H9 (cell line): ENCODE measurements around the gene STC2. TPM values are rescaled to one million over a fixed set of nuclear protein-coding genes. Genes with fewer than 3 reads are reported as not detected.

Experiments
- DNase-seq: peaks from one replicate; pipeline ENCODE4 v3.0.0-alpha.2; 2017
- H2AFZ ChIP-seq: one replicate; pipeline ENCODE4 v1.6.1; 2013; ENCODE audit warnings: mild to moderate bottlenecking, low read length, control low read depth, moderate library complexity
- H2AK5ac ChIP-seq: 2 replicates; pipeline ENCODE4 v1.6.1; 2013; ENCODE audit warnings: low read length, control low read depth, mixed read lengths; ENCODE audit not compliant: insufficient read length
- H2BK120ac ChIP-seq: one replicate; pipeline ENCODE4 v1.6.1; 2013; ENCODE audit warnings: low read depth, mild to moderate bottlenecking, low read length, control low read depth, inconsistent platforms; ENCODE audit not compliant: poor library complexity, severe bottlenecking
- H2BK12ac ChIP-seq: 2 replicates; pipeline ENCODE4 v1.6.1; 2013; ENCODE audit warnings: low read length, control low read depth, mixed read lengths, low read depth; ENCODE audit not compliant: insufficient read length
- H2BK15ac ChIP-seq: 2 replicates; pipeline ENCODE4 v1.6.1; 2013; ENCODE audit warnings: low read depth, low read length, control low read depth
- H2BK20ac ChIP-seq: one replicate; pipeline ENCODE4 v1.6.1; 2013; ENCODE audit warnings: low read depth, mild to moderate bottlenecking, low read length, control low read depth, inconsistent platforms; ENCODE audit not compliant: poor library complexity, severe bottlenecking
- H2BK5ac ChIP-seq: 2 replicates; pipeline ENCODE4 v1.6.1; 2013; ENCODE audit warnings: low read length, control low read depth, mixed read lengths; ENCODE audit not compliant: insufficient read length
- H3K14ac ChIP-seq: 2 replicates; pipeline ENCODE4 v1.6.1; 2013; ENCODE audit warnings: low read length, control low read depth; ENCODE audit not compliant: insufficient read depth
- H3K18ac ChIP-seq: 2 replicates; pipeline ENCODE4 v1.6.1; 2013; ENCODE audit warnings: low read depth, mild to moderate bottlenecking, mixed read lengths, low read length, control low read depth; ENCODE audit not compliant: insufficient read length
- H3K23ac ChIP-seq: 2 replicates; pipeline ENCODE4 v1.6.1; 2013; ENCODE audit warnings: low read length, control low read depth, mixed read lengths, low read depth; ENCODE audit not compliant: insufficient read length
- H3K23me2 ChIP-seq: 2 replicates; pipeline ENCODE4 v1.6.1; 2013; ENCODE audit warnings: low read depth, mild to moderate bottlenecking, mixed read lengths, low read length, control low read depth; ENCODE audit not compliant: insufficient read length, poor library complexity, severe bottlenecking
- H3K27ac ChIP-seq: 2 replicates; pipeline ENCODE4 v1.5.1; 2013; ENCODE audit warnings: low read length, control low read depth, mixed read lengths, low read depth; ENCODE audit not compliant: insufficient read length
- H3K27me3 ChIP-seq: 2 replicates; pipeline ENCODE4 v1.6.1; 2013; ENCODE audit warnings: low read length, control low read depth, inconsistent platforms; ENCODE audit not compliant: insufficient read depth
- H3K4ac ChIP-seq: 2 replicates; pipeline ENCODE4 v1.6.1; 2013; ENCODE audit warnings: low read depth, mild to moderate bottlenecking, control low read depth, inconsistent platforms, low read length, moderate library complexity
- H3K4me1 ChIP-seq: 2 replicates; pipeline ENCODE4 v1.6.1; 2013; ENCODE audit warnings: low read length, control low read depth, inconsistent platforms; ENCODE audit not compliant: insufficient read depth
- H3K4me2 ChIP-seq: 2 replicates; pipeline ENCODE4 v1.6.1; 2013; ENCODE audit warnings: low read length, control low read depth, mixed read lengths; ENCODE audit not compliant: insufficient read length, insufficient read depth
- H3K56ac ChIP-seq: 2 replicates; pipeline ENCODE4 v1.6.1; 2013; ENCODE audit warnings: low read depth, mild to moderate bottlenecking, mixed read lengths, low read length, control low read depth; ENCODE audit not compliant: insufficient read length
- H3K79me1 ChIP-seq: 2 replicates; pipeline ENCODE4 v1.6.1; 2013; ENCODE audit warnings: low read depth, mild to moderate bottlenecking, moderate library complexity, low read length, control low read depth, inconsistent platforms; ENCODE audit not compliant: insufficient read depth, poor library complexity, severe bottlenecking
- H3K79me2 ChIP-seq: 2 replicates; pipeline ENCODE4 v1.6.1; 2013; ENCODE audit warnings: low read length, control low read depth, inconsistent platforms; ENCODE audit not compliant: insufficient read depth
- H3K9ac ChIP-seq: 2 replicates; pipeline ENCODE4 v1.6.1; 2013; ENCODE audit warnings: low read length, control low read depth, mixed read lengths; ENCODE audit not compliant: insufficient read length; ENCODE audit errors: extremely low read depth
- H3K9me3 ChIP-seq: one replicate; pipeline ENCODE4 v1.6.1; 2013; ENCODE audit warnings: low read depth, low read length, inconsistent platforms; ENCODE audit not compliant: control insufficient read depth
- H3T11ph ChIP-seq: one replicate; pipeline ENCODE4 v1.6.1; 2013; ENCODE audit warnings: mild to moderate bottlenecking, low read length, control low read depth, inconsistent platforms
- H4K20me1 ChIP-seq: one replicate; pipeline ENCODE4 v1.6.1; 2013; ENCODE audit not compliant: control insufficient read depth, insufficient read length, insufficient read depth
- H4K5ac ChIP-seq: 2 replicates; pipeline ENCODE4 v1.6.1; 2013; ENCODE audit warnings: low read depth, mild to moderate bottlenecking, mixed read lengths, low read length, control low read depth; ENCODE audit not compliant: insufficient read length
- H4K8ac ChIP-seq: replicated peaks from 2 replicates; pipeline ENCODE4 v1.6.1; 2013; ENCODE audit warnings: low read length, control low read depth, mixed read lengths, low read depth; ENCODE audit not compliant: insufficient read length
- H4K91ac ChIP-seq: 2 replicates; pipeline ENCODE4 v1.6.1; 2013; ENCODE audit warnings: low read depth, mild to moderate bottlenecking, moderate library complexity, mixed read lengths, low read length, control low read depth; ENCODE audit not compliant: insufficient read length
- H3K27ac Mint-ChIP-seq, 3 experiments: 2 replicates in 2 of 3; 3 replicates in 1 of 3; pipeline ENCODE4 v1.8.0; 2020 to 2021; ENCODE audit warnings: mixed read lengths in 3 of 3, mild to moderate bottlenecking in 1 of 3, moderate library complexity in 1 of 3
- H3K27me3 Mint-ChIP-seq: 2 replicates; pipeline ENCODE4 v1.8.0; 2021; ENCODE audit warnings: low read depth, mild to moderate bottlenecking, moderate library complexity, mixed read lengths
- H3K36me3 Mint-ChIP-seq, 3 experiments: 2 replicates in 2 of 3; 3 replicates in 1 of 3; pipeline ENCODE4 v1.8.0; 2020 to 2021; ENCODE audit warnings: low read depth in 3 of 3, mixed read lengths in 3 of 3; ENCODE audit not compliant: insufficient read depth in 1 of 3
- H3K4me1 Mint-ChIP-seq, 2 experiments: 2 replicates each; pipeline ENCODE4 v1.8.0; 2020; ENCODE audit warnings: mixed read lengths in 2 of 2
- H3K4me3 Mint-ChIP-seq, 2 experiments: 2 replicates in 1 of 2; 3 replicates in 1 of 2; pipeline ENCODE4 v1.8.0; 2020 to 2021; ENCODE audit warnings: mild to moderate bottlenecking in 2 of 2, mixed read lengths in 2 of 2, moderate library complexity in 1 of 2
- H3K9me3 Mint-ChIP-seq, 2 experiments: 2 replicates in 1 of 2; 3 replicates in 1 of 2; pipeline ENCODE4 v1.8.0; 2020; ENCODE audit warnings: mild to moderate bottlenecking in 2 of 2, mixed read lengths in 2 of 2, moderate library complexity in 1 of 2
- WGBS: extraction: QIAGEN DNeasy Blood & Tissue Kit; methylation state at CpG from one replicate; pipeline ENCODE4 v1.1.7; 2013; ENCODE audit warnings: missing lambda C conversion rate, low lambda C conversion rate, mixed read lengths; ENCODE audit not compliant: insufficient read length; ENCODE audit errors: extremely low coverage; 5-methylcytosine and 5-hydroxymethylcytosine counted together
- total RNA-seq: library from RNA; stranded (reverse); gene quantifications from 2 replicates; pipeline ENCODE4 v1.2.1, GENCODE V29; 2021
- TF ChIP-seq, protein P1 (sequence below): fragments of 200-600 bp; sonication (generic); conservative IDR thresholded peaks from 3 replicates; pipeline ENCODE4 v1.8.0; 2021; ENCODE audit warnings: antibody characterized with exemption, mild to moderate bottlenecking

STC2 gene
- total RNA-seq, 1 experiment from 2014 or later = 77.7 TPM

DNA sequence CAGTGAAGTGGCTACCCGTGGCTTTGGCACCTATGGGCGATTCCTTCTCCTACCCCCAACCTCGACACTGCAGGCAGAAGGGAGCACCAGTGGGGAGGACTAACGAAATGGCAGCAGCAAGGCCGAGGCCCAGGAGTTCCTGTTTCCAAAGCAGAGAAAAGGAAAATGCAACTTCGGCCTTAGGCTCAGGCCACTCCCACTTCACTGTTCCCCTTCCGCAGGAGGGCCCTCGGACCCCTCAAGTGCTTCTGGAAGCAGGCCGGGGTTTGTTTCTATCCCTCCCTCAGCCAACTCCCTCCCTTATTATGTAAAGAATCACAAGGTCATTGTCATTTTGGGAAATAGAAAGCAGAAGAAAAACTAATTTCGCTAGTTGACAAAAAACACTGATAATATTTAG, 56.8 kb downstream of the STC2 start:
- peaks cover 46% of the 10 kb centered on the region for H3K27me3 Mint-ChIP-seq
- peaks cover 0 to 4% of the 10 kb centered on the region in 2 experiments; a peak in 2 of 5 replicates for H3K9me3 Mint-ChIP-seq
- no CpG with 5 or more reads among the region's 10 CpGs for WGBS

More for the DNA sequence above, 56.8 kb downstream of the STC2 start:
- Histone ChIP-seq H3K27ac (no peak overlapping the region), H3K9ac (no peak overlapping the region), H3K4me2 (no peak overlapping the region), H3K56ac (no peak overlapping the region), H2AFZ (no peak overlapping the region), H4K91ac (no peak overlapping the region), H3K27me3 (no peaks in the 10 kb centered on the region), H3K18ac (no peak overlapping the region), H3K23ac (no peak overlapping the region), H4K5ac (no peak overlapping the region), H2BK15ac (no peak overlapping the region), H3K79me1 (no peaks in the 10 kb centered on the region), H3T11ph (no peak overlapping the region), H3K23me2 (no peaks in the 10 kb centered on the region), H2BK5ac (no peak overlapping the region), H3K4ac (no peak overlapping the region), H3K14ac (no peak overlapping the region), H2BK120ac (no peak overlapping the region), H4K20me1 (no peaks in the 10 kb centered on the region), H2BK12ac (no peak overlapping the region), H3K79me2 (no peaks in the 10 kb centered on the region), H2AK5ac (no peak overlapping the region), H3K9me3 (no peaks in the 10 kb centered on the region), H4K8ac (no peak overlapping the region), H2BK20ac (no peak overlapping the region), H3K4me1 (no peaks in the 10 kb centered on the region)
- Mint-ChIP-seq H3K4me3 (no peak overlapping the region), H3K27ac (no peak overlapping the region), H3K36me3 (no peaks in the 10 kb centered on the region), H3K4me1 (no peaks in the 10 kb centered on the region)
- TF ChIP-seq, protein P1, sequence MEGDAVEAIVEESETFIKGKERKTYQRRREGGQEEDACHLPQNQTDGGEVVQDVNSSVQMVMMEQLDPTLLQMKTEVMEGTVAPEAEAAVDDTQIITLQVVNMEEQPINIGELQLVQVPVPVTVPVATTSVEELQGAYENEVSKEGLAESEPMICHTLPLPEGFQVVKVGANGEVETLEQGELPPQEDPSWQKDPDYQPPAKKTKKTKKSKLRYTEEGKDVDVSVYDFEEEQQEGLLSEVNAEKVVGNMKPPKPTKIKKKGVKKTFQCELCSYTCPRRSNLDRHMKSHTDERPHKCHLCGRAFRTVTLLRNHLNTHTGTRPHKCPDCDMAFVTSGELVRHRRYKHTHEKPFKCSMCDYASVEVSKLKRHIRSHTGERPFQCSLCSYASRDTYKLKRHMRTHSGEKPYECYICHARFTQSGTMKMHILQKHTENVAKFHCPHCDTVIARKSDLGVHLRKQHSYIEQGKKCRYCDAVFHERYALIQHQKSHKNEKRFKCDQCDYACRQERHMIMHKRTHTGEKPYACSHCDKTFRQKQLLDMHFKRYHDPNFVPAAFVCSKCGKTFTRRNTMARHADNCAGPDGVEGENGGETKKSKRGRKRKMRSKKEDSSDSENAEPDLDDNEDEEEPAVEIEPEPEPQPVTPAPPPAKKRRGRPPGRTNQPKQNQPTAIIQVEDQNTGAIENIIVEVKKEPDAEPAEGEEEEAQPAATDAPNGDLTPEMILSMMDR = no peak
- DNase-seq = no peak
